GM23338 (cell line): ENCODE results near the gene ACTN2. TPM values are rescaled to one million over a fixed set of nuclear protein-coding genes. Genes with fewer than 3 reads are reported as not detected.

Experiments used
- ATAC-seq: fragments of 200-7000 bp; cut with Tn5 transposase; 3 replicates; pipeline ENCODE4 v1.9.1; 2020
- DNase-seq: peaks from one replicate; pipeline ENCODE4 v3.0.0-alpha.2; 2015; ENCODE audit warnings: low spot score
- H2AFZ ChIP-seq: fragments of 200-600 bp; sonication (generic); 2 replicates; pipeline ENCODE4 v1.8.0; 2016; ENCODE audit warnings: antibody characterized with exemption, mild to moderate bottlenecking, moderate library complexity
- H3F3A ChIP-seq: fragments of 200-600 bp; sonication (generic); replicated peaks from 2 replicates; pipeline ENCODE4 v1.8.0; 2017; ENCODE audit warnings: antibody characterized with exemption, mixed run types, low read depth
- H3K27ac ChIP-seq: fragments of 200-600 bp; sonication (generic); 2 replicates; pipeline ENCODE4 v1.6.1; 2016; ENCODE audit warnings: low read depth
- H3K27me3 ChIP-seq: fragments of 200-600 bp; sonication (generic); 2 replicates; pipeline ENCODE4 v1.8.0; 2016; ENCODE audit warnings: mild to moderate bottlenecking, mixed run types, moderate library complexity; ENCODE audit not compliant: insufficient read depth
- H3K36me3 ChIP-seq: fragments of 200-600 bp; sonication (generic); 2 replicates; pipeline ENCODE4 v1.8.0; 2016; ENCODE audit warnings: mild to moderate bottlenecking; ENCODE audit not compliant: insufficient read depth
- H3K4me1 ChIP-seq: fragments of 200-600 bp; sonication (generic); 2 replicates; pipeline ENCODE4 v1.8.0; 2016; ENCODE audit warnings: mild to moderate bottlenecking, moderate library complexity; ENCODE audit not compliant: insufficient read depth
- H3K4me2 ChIP-seq: fragments of 200-600 bp; sonication (generic); 2 replicates; pipeline ENCODE4 v1.7.1; 2017; ENCODE audit warnings: mixed run types
- H3K4me3 ChIP-seq: fragments of 200-600 bp; sonication (generic); 2 replicates; pipeline ENCODE4 v1.6.1; 2016; ENCODE audit warnings: mixed run types
- H3K79me2 ChIP-seq: fragments of 200-600 bp; sonication (generic); replicated peaks from 2 replicates; pipeline ENCODE4 v1.8.0; 2017; ENCODE audit warnings: mild to moderate bottlenecking; ENCODE audit not compliant: insufficient read depth
- H3K9me2 ChIP-seq: fragments of 200-600 bp; sonication (generic); 2 replicates; pipeline ENCODE4 v1.8.0; 2017; ENCODE audit not compliant: insufficient read depth
- H4K20me1 ChIP-seq: fragments of 200-600 bp; sonication (generic); replicated peaks from 2 replicates; pipeline ENCODE4 v1.8.0; 2017; ENCODE audit warnings: mild to moderate bottlenecking; ENCODE audit not compliant: insufficient read depth
- H3K27ac Mint-ChIP-seq: 2 replicates; pipeline ENCODE4 v1.8.0; 2020; ENCODE audit warnings: inconsistent platforms, mild to moderate bottlenecking, moderate library complexity, mixed read lengths
- H3K27me3 Mint-ChIP-seq: 3 replicates; pipeline ENCODE4 v1.8.0; 2022; ENCODE audit warnings: low read depth, mild to moderate bottlenecking, moderate library complexity, mixed read lengths, inconsistent platforms; ENCODE audit not compliant: insufficient read depth, poor library complexity
- H3K36me3 Mint-ChIP-seq: 3 replicates; pipeline ENCODE4 v1.8.0; 2021; ENCODE audit warnings: low read depth, mild to moderate bottlenecking, inconsistent platforms, moderate library complexity, mixed read lengths
- H3K4me1 Mint-ChIP-seq: 3 replicates; pipeline ENCODE4 v1.8.0; 2020; ENCODE audit warnings: mild to moderate bottlenecking, inconsistent platforms, mixed read lengths
- H3K4me3 Mint-ChIP-seq: 3 replicates; pipeline ENCODE4 v1.8.0; 2021; ENCODE audit warnings: moderate library complexity, mild to moderate bottlenecking, inconsistent platforms, mixed read lengths
- H3K9me3 Mint-ChIP-seq: 3 replicates; pipeline ENCODE4 v1.8.0; 2020; ENCODE audit warnings: moderate library complexity, mild to moderate bottlenecking, inconsistent platforms, mixed read lengths
- CREB1 ChIP-seq: fragments of 250-450 bp; sonication (Bioruptor Pico); IDR thresholded peaks from 2 replicates; pipeline ENCODE4 v1.5.0; 2020; ENCODE audit warnings: low read depth, mild to moderate bottlenecking, moderate library complexity
- EZH2phosphoT487 ChIP-seq: fragments of 200-600 bp; sonication (generic); IDR thresholded peaks from one replicate; pipeline ENCODE4 v1.8.1; 2018; ENCODE audit warnings: antibody characterized with exemption; ENCODE audit not compliant: unreplicated experiment
- JUNB ChIP-seq: IDR thresholded peaks from one replicate; pipeline ENCODE4 v1.6.1; 2016; ENCODE audit warnings: antibody characterized with exemption; ENCODE audit not compliant: unreplicated experiment
- polyA plus RNA-seq: library from polyadenylated mRNA; unstranded; fragments of >200 nt; fragmentation: Nextera tagmentation; extraction: Ambion mirVana; gene quantifications from 2 replicates; pipeline ENCODE4 v1.2.1, GENCODE V29; 2016
- total RNA-seq: library from RNA; depleted of rRNA; stranded (reverse); fragments of >200 nt; shearing (Covaris generic); gene quantifications from 2 replicates; pipeline ENCODE4 v1.2.3, GENCODE V29; 2014
- TF ChIP-seq, protein P1 (sequence below): fragments of 250-450 bp; sonication (Bioruptor Pico); IDR thresholded peaks from 2 replicates; pipeline ENCODE4 v1.5.0; 2020; ENCODE audit warnings: mild to moderate bottlenecking, moderate library complexity
- TF ChIP-seq, protein P2 (sequence below), 2 experiments: fragments of 200-600 bp in 1 of 2; sonication (generic) in 1 of 2; conservative IDR thresholded peaks; 2 replicates each; pipeline versions ENCODE4 v1.5.1 to v1.6.1; 2016 to 2017; ENCODE audit warnings: antibody characterized with exemption in 2 of 2, low read depth in 2 of 2, mild to moderate bottlenecking in 2 of 2, moderate library complexity in 1 of 2

The ACTN2 gene
- total and polyA plus RNA-seq, 2 experiments from 2014 or later = 1.9 to 2.8 TPM

DNA sequence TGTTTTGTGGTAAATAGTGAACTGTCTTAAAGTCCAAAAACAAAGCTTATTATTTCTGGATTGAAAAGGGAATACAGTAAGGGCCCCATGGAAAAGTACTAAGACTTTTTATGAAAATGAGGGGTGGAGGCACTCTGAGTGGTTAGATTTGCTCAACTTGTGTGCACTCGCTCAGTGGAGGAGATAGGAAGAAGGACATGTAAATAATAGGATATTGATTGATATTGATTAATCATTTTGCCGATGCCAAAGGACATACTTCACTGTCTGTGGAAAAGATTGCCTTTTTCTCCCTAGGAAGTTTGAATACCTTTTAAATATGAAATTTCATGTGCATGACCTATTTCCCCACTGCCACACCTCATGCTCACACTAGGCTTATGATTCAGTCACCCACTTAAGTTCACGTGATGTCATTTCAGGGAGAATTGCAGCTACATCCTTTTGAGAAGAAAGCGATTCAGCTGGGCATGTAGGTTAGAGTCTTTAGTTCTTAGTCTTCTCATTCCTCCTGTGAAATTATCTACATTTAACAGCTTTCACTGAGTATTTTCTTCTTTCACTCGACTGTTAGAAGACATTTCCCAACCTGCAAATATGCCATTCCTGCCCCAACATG, 113.8 kb downstream of the ACTN2 start (continued):
- TF ChIP-seq JUNB = no peak

DNA sequence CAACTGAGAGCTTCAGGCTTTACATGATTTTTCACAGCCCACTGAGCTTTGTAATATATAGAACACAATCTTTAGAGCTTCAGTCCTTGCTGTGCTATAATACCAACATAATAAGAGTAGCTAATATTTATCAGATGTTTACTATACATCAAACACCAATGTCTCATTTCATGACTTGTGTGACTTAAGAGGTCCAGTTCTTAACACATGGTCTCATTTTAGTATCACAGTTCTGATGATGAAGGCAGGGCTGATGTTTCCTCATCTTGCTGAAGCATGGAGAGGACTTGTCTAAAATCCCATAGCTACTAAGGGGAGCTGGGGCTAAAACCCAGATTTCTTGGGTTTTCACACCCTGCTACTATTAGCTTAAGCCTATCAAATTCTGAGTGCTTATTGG, 114.3 kb downstream of the ACTN2 start:
- no peak overlapping the region for H3K4me3 ChIP-seq
- peaks cover 6% of the 10 kb centered on the region; the same call in 2 of the 3 replicates for H3K4me1 Mint-ChIP-seq
- 0 out of 2 replicates have a peak, but pooled peaks cover 3% of the 10 kb centered on the region for H3K4me1 ChIP-seq
- no peak for ATAC-seq
- TF ChIP-seq EZH2phosphoT487 = no peak
- TF ChIP-seq, protein P1, sequence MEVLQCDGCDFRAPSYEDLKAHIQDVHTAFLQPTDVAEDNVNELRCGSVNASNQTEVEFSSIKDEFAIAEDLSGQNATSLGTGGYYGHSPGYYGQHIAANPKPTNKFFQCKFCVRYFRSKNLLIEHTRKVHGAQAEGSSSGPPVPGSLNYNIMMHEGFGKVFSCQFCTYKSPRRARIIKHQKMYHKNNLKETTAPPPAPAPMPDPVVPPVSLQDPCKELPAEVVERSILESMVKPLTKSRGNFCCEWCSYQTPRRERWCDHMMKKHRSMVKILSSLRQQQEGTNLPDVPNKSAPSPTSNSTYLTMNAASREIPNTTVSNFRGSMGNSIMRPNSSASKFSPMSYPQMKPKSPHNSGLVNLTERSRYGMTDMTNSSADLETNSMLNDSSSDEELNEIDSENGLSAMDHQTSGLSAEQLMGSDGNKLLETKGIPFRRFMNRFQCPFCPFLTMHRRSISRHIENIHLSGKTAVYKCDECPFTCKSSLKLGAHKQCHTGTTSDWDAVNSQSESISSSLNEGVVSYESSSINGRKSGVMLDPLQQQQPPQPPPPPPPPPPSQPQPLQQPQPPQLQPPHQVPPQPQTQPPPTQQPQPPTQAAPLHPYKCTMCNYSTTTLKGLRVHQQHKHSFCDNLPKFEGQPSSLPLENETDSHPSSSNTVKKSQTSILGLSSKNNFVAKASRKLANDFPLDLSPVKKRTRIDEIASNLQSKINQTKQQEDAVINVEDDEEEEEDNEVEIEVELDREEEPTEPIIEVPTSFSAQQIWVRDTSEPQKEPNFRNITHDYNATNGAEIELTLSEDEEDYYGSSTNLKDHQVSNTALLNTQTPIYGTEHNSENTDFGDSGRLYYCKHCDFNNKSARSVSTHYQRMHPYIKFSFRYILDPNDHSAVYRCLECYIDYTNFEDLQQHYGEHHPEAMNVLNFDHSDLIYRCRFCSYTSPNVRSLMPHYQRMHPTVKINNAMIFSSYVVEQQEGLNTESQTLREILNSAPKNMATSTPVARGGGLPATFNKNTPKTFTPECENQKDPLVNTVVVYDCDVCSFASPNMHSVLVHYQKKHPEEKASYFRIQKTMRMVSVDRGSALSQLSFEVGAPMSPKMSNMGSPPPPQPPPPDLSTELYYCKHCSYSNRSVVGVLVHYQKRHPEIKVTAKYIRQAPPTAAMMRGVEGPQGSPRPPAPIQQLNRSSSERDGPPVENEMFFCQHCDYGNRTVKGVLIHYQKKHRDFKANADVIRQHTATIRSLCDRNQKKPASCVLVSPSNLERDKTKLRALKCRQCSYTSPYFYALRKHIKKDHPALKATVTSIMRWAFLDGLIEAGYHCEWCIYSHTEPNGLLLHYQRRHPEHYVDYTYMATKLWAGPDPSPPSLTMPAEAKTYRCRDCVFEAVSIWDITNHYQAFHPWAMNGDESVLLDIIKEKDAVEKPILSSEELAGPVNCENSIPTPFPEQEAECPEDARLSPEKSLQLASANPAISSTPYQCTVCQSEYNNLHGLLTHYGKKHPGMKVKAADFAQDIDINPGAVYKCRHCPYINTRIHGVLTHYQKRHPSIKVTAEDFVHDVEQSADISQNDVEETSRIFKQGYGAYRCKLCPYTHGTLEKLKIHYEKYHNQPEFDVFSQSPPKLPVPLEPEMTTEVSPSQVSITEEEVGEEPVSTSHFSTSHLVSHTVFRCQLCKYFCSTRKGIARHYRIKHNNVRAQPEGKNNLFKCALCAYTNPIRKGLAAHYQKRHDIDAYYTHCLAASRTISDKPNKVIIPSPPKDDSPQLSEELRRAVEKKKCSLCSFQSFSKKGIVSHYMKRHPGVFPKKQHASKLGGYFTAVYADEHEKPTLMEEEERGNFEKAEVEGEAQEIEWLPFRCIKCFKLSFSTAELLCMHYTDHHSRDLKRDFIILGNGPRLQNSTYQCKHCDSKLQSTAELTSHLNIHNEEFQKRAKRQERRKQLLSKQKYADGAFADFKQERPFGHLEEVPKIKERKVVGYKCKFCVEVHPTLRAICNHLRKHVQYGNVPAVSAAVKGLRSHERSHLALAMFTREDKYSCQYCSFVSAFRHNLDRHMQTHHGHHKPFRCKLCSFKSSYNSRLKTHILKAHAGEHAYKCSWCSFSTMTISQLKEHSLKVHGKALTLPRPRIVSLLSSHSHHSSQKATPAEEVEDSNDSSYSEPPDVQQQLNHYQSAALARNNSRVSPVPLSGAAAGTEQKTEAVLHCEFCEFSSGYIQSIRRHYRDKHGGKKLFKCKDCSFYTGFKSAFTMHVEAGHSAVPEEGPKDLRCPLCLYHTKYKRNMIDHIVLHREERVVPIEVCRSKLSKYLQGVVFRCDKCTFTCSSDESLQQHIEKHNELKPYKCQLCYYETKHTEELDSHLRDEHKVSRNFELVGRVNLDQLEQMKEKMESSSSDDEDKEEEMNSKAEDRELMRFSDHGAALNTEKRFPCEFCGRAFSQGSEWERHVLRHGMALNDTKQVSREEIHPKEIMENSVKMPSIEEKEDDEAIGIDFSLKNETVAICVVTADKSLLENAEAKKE (CRISPR knock-in tag) = no peak
- TF ChIP-seq, protein P2, sequence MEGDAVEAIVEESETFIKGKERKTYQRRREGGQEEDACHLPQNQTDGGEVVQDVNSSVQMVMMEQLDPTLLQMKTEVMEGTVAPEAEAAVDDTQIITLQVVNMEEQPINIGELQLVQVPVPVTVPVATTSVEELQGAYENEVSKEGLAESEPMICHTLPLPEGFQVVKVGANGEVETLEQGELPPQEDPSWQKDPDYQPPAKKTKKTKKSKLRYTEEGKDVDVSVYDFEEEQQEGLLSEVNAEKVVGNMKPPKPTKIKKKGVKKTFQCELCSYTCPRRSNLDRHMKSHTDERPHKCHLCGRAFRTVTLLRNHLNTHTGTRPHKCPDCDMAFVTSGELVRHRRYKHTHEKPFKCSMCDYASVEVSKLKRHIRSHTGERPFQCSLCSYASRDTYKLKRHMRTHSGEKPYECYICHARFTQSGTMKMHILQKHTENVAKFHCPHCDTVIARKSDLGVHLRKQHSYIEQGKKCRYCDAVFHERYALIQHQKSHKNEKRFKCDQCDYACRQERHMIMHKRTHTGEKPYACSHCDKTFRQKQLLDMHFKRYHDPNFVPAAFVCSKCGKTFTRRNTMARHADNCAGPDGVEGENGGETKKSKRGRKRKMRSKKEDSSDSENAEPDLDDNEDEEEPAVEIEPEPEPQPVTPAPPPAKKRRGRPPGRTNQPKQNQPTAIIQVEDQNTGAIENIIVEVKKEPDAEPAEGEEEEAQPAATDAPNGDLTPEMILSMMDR (conservative IDR thresholded peaks at IDR 0.05; ENCODE audit: low read depth in 2 of 2) = no peak
- TF ChIP-seq CREB1 (CRISPR knock-in tag) = no peak
- no peak overlapping the region for H3K27ac Mint-ChIP-seq
- H3K27ac ChIP-seq = no peak overlapping the region
- H2AFZ ChIP-seq = no peak overlapping the region
- no peak overlapping the region for H3K4me3 Mint-ChIP-seq
- DNase-seq = no peak
- H3K36me3 Mint-ChIP-seq = no peaks in the 10 kb centered on the region; the same call in 2 of the 3 replicates
- H3K79me2 ChIP-seq = peaks cover 65% of the 10 kb centered on the region
- no peaks in the 10 kb centered on the region for H3K9me2 ChIP-seq
- H4K20me1 ChIP-seq = peaks cover 13% of the 10 kb centered on the region
- no peaks in the 10 kb centered on the region for H3K36me3 ChIP-seq
- H3K4me2 ChIP-seq = no peak overlapping the region
- no peaks in the 10 kb centered on the region for H3F3A ChIP-seq
- H3K27me3 ChIP-seq = no peaks in the 10 kb centered on the region
- peaks cover 3% of the 10 kb centered on the region for H3K27me3 Mint-ChIP-seq
- H3K9me3 Mint-ChIP-seq = no peaks in the 10 kb centered on the region
